Choroid plexus epithelial cell (primary cell): ENCODE data around the gene PRSS53.

ENCODE experiments used
- DNase-seq: peaks from one replicate; pipeline ENCODE4 v3.0.0-alpha.2; 2010; ENCODE audit warnings: low read depth
- H3K4me3 ChIP-seq: 2 replicates; pipeline ENCODE4 v1.5.1; 2011; ENCODE audit warnings: low read depth, mild to moderate bottlenecking, control low read depth, low read length, moderate library complexity
- CTCF ChIP-seq: conservative IDR thresholded peaks from 2 replicates; pipeline ENCODE4 v1.5.1; 2011; ENCODE audit warnings: low read depth, mild to moderate bottlenecking, control low read depth, inconsistent platforms, low read length, moderate library complexity

Gene PRSS53

GRCh38 chr16:31063843-31064611 is 24.7 kb downstream of the PRSS53 start:
- H3K4me3 ChIP-seq, result no peak overlapping the region
- DNase-seq, result no peak
- no peak for TF ChIP-seq CTCF

- DNase-seq, result no peak
- no peak overlapping the region for H3K4me3 ChIP-seq
- no peak for TF ChIP-seq CTCF
Observed at GRCh38 chr16:31063495-31063842, 25.3 kb downstream of the PRSS53 start.

GRCh38 chr16:31061813-31062440 is 26.8 kb downstream of the PRSS53 start:
- H3K4me3 ChIP-seq, result no peak overlapping the region
- no peak for DNase-seq
- no peak for TF ChIP-seq CTCF

GRCh38 chr16:31061126-31061812 is 27.5 kb downstream of the PRSS53 start:
- no peak for DNase-seq
- H3K4me3 ChIP-seq, result no peak overlapping the region
- no peak for TF ChIP-seq CTCF

GRCh38 chr16:31055613-31056012 is 33.1 kb downstream of the PRSS53 start:
- TF ChIP-seq CTCF, result no peak
- no peak for DNase-seq
- no peak overlapping the region for H3K4me3 ChIP-seq

DNA sequence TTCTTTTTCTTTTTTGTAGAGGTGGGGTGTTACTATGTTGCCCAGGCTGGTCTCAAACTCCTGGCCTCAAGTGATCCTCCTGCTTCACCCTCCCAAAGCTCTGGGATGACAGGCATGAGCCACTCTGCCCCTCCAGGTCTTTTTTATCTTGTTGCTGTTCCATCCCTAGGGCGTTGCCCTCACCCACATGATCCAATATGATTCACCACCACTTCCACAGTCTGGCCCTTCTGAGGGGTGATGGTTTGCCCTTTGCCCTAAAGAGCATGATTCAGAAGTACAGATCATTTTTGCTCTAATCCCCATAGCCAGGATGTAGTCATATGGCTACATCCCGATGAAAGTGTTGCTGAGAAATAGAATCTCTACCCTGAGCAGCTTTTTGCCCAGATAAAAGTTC is 36.6 kb downstream of the PRSS53 start:
- no peak overlapping the region for H3K4me3 ChIP-seq
- peak; percentile 93 for DNase-seq
- no peak for TF ChIP-seq CTCF
